Glutamatergic neuron (in vitro differentiated cells): ENCODE data around the gene NGEF. TPM values are rescaled to one million over a fixed set of nuclear protein-coding genes. Genes with fewer than 3 reads are reported as not detected.

Source experiments
- DNase-seq: peaks from one replicate; pipeline ENCODE4 v3.0.0; 2022
- H3K27ac Mint-ChIP-seq: one replicate; pipeline ENCODE4 v1.8.0; 2020; ENCODE audit warnings: mild to moderate bottlenecking, mixed read lengths, inconsistent platforms; ENCODE audit not compliant: unreplicated experiment
- H3K27me3 Mint-ChIP-seq: one replicate; pipeline ENCODE4 v1.8.0; 2020; ENCODE audit warnings: mild to moderate bottlenecking, moderate library complexity, mixed read lengths, inconsistent platforms; ENCODE audit not compliant: unreplicated experiment
- H3K36me3 Mint-ChIP-seq: one replicate; pipeline ENCODE4 v1.8.0; 2020; ENCODE audit warnings: mild to moderate bottlenecking, mixed read lengths, inconsistent platforms; ENCODE audit not compliant: unreplicated experiment
- H3K4me1 Mint-ChIP-seq: one replicate; pipeline ENCODE4 v1.8.0; 2020; ENCODE audit warnings: mild to moderate bottlenecking, low read depth, mixed read lengths, inconsistent platforms; ENCODE audit not compliant: unreplicated experiment
- H3K4me3 Mint-ChIP-seq: one replicate; pipeline ENCODE4 v1.8.0; 2020; ENCODE audit warnings: mild to moderate bottlenecking, mixed read lengths, inconsistent platforms; ENCODE audit not compliant: unreplicated experiment
- H3K9me3 Mint-ChIP-seq: one replicate; pipeline ENCODE4 v1.8.0; 2020; ENCODE audit warnings: mild to moderate bottlenecking, moderate library complexity, mixed read lengths, inconsistent platforms; ENCODE audit not compliant: unreplicated experiment
- CTCF ChIP-seq: fragments of 200-600 bp; sonication (generic); IDR thresholded peaks from one replicate; pipeline ENCODE4 v1.5.0; 2021; ENCODE audit not compliant: partially characterized antibody, unreplicated experiment
- total RNA-seq: library from RNA; stranded (reverse); fragmentation: NEBNext Ultra II Directional; extraction: Animal tissue kit (Norgen Biotek cat#: 25700); gene quantifications from one replicate; pipeline ENCODE4 v1.2.1, GENCODE V29; 2021; ENCODE audit not compliant: unreplicated experiment

The NGEF gene
- total RNA-seq, 1 donor from 2014 or later: 7.2 TPM

DNA sequence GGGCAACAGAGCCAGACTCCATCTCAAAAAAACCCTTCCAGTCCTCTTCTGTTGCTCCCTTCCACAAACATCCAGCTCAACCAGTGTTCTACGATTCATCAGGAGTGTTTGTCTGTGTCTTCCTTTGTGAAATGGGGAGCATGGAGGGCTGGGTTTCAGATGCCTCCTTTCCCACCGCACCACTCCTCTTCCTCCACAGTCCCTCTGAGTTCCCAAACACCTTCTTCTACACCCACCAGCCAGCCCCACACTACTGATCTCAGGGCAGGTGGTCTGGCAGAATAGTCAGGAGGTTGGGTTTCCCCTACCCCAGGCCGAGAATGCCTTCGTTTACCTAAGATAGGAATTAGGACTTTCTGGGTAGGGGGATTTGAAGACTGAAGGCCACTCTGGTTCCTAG, 36.9 kb downstream of the NGEF start:
- H3K36me3 Mint-ChIP-seq: no peaks in the 10 kb centered on the region
- no peak overlapping the region for H3K4me3 Mint-ChIP-seq
- peaks cover 7% of the 10 kb centered on the region for H3K27me3 Mint-ChIP-seq
- DNase-seq: no peak
- H3K9me3 Mint-ChIP-seq: peaks cover 3% of the 10 kb centered on the region
- no peak overlapping the region for H3K27ac Mint-ChIP-seq
- TF ChIP-seq CTCF: no peak
- peaks cover 7% of the 10 kb centered on the region for H3K4me1 Mint-ChIP-seq

DNA sequence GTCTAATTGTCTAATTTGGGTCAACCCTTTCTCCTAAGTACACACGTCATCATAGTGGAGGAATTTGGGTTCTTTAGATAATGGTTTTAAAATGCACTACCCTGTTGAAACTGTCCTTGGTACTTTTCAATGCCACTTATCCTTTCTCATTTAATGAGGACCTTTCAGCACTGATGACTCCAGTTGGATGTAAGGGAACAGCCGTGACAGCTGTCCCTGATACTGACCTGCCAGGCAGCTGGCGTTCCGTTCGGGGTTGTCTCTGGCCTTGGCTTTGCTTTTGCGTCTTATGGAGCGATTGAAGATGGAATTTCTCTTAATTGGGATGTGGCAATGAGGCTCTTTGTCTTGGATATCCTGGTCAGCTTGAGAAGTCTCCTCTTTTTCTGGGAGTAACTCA, 38.7 kb downstream of the NGEF start:
- Mint-ChIP-seq H3K9me3 (peaks cover 3% of the 10 kb centered on the region), H3K36me3 (no peaks in the 10 kb centered on the region), H3K4me1 (peaks cover 7% of the 10 kb centered on the region), H3K27ac (no peak overlapping the region), H3K27me3 (peaks cover 5% of the 10 kb centered on the region), H3K4me3 (peak overlapping the region; percentile 1)
- no peak for DNase-seq
- TF ChIP-seq CTCF: no peak

DNA sequence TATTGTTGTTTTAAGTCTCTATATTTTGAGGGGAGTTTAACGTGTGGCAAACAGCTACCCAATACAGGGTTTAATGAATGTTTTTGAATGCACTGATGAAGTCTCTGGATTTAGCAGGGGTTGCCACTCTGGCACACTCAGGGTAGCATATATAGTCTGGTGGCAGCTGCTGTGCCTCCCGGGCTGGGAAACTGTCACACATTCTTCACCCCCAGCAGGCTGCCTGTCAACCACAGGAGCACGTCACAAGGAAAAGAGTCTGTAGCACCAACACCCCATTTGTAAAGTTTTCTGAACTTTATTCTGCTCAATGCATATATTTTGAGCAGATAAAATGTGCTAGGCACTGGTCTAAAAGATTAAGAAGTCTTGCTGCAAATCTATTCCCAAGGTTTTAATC, 39.3 kb downstream of the NGEF start:
- H3K9me3 Mint-ChIP-seq: peaks cover 3% of the 10 kb centered on the region
- peaks cover 5% of the 10 kb centered on the region for H3K27me3 Mint-ChIP-seq
- H3K4me1 Mint-ChIP-seq: peaks cover 7% of the 10 kb centered on the region
- no peak overlapping the region for H3K4me3 Mint-ChIP-seq
- no peak overlapping the region for H3K27ac Mint-ChIP-seq
- TF ChIP-seq CTCF: no peak
- H3K36me3 Mint-ChIP-seq: no peaks in the 10 kb centered on the region
- no peak for DNase-seq

- H3K27ac Mint-ChIP-seq: no peak overlapping the region
- peaks cover 5% of the 10 kb centered on the region for H3K27me3 Mint-ChIP-seq
- H3K4me1 Mint-ChIP-seq: peaks cover 7% of the 10 kb centered on the region
- H3K36me3 Mint-ChIP-seq: no peaks in the 10 kb centered on the region
- TF ChIP-seq CTCF: no peak
- peaks cover 3% of the 10 kb centered on the region for H3K9me3 Mint-ChIP-seq
- no peak for DNase-seq
- H3K4me3 Mint-ChIP-seq: no peak overlapping the region
Observed at GRCh38 chr2:232973011-232973735, 39.9 kb downstream of the NGEF start.

- Mint-ChIP-seq H3K36me3 (no peaks in the 10 kb centered on the region), H3K4me1 (peaks cover 7% of the 10 kb centered on the region), H3K27me3 (peaks cover 6% of the 10 kb centered on the region), H3K27ac (no peak overlapping the region), H3K4me3 (no peak overlapping the region), H3K9me3 (no peaks in the 10 kb centered on the region)
- no peak for TF ChIP-seq CTCF
- DNase-seq: no peak
Observed at GRCh38 chr2:232971744-232972143, 41.3 kb downstream of the NGEF start.
